Endothelial cell of umbilical vein (primary cell): ENCODE measurements around the gene CDC34. TPM values are rescaled to one million over a fixed set of nuclear protein-coding genes. Genes with fewer than 3 reads are reported as not detected.

Experiments used
- BruUV-seq: library from RNA; stranded (reverse); fragments of 400-500 nt; replicated peaks from 2 replicates; lab custom pipeline; 2021; lab: Mats Ljungman, UMichigan
- CTCF ChIA-PET: fragments of 300-600, 350-600 bp; sonication (Branson Sonifier 250); formaldehyde crosslinking; loops from one replicate; lab custom pipeline; 2021; ENCODE audit warnings: antibody characterized with exemption, inconsistent platforms; lab: Charles Lee
- POLR2A ChIA-PET: fragments of 300-600, 350-600 bp; sonication (Branson Sonifier 250); formaldehyde crosslinking; loops from one replicate; lab custom pipeline; 2021; ENCODE audit warnings: antibody characterized with exemption, inconsistent platforms; lab: Charles Lee
- DNase-seq: peaks from one replicate; pipeline ENCODE4 v3.0.0-alpha.2; 2011; ENCODE audit warnings: low read depth, low spot score
- FAIRE-seq: peaks from 2 replicates; lab custom pipeline; 2011; peaks lifted over from hg19 to GRCh38; lab: Jason Lieb, UNC
- H2AFZ ChIP-seq: 2 replicates; pipeline ENCODE4 v1.6.0; 2012; ENCODE audit warnings: low read depth, low read length, control low read depth, inconsistent platforms
- H3K27ac ChIP-seq: 2 replicates; pipeline ENCODE4 v1.5.1; 2011; ENCODE audit warnings: low read depth, mild to moderate bottlenecking, control low read depth, low read length, moderate library complexity; ENCODE audit not compliant: insufficient read depth
- H3K27me3 ChIP-seq, 2 experiments: 2 replicates each; pipeline versions ENCODE4 v1.6.0 to v1.6.1; 2011; ENCODE audit warnings: low read length in 2 of 2, mixed read lengths in 1 of 2; ENCODE audit not compliant: control insufficient read depth in 2 of 2, insufficient read depth in 2 of 2
- H3K36me3 ChIP-seq, 2 experiments: 2 replicates in 1 of 2; 3 replicates in 1 of 2; pipeline ENCODE4 v1.5.1; 2011; ENCODE audit warnings: low read length in 2 of 2, mild to moderate bottlenecking in 1 of 2, moderate library complexity in 1 of 2; ENCODE audit not compliant: control insufficient read depth in 2 of 2, insufficient read depth in 2 of 2; ENCODE audit errors: extremely low read depth in 1 of 2
- H3K4me1 ChIP-seq: 3 replicates; pipeline ENCODE4 v1.5.1; 2011; ENCODE audit warnings: mild to moderate bottlenecking, low read length; ENCODE audit not compliant: control insufficient read depth, insufficient read depth; ENCODE audit errors: extremely low read depth
- H3K4me2 ChIP-seq: 2 replicates; pipeline ENCODE4 v1.6.1; 2011; ENCODE audit warnings: low read length, control low read depth, mixed read lengths; ENCODE audit not compliant: insufficient read depth
- H3K4me3 ChIP-seq, 3 experiments: fragments of 200-600 bp in 1 of 3; sonication (generic), shearing (Covaris generic) in 1 of 3; replicated peaks in 1 of 3; 2 replicates each; pipeline ENCODE4 v1.5.1; 2011 to 2016; ENCODE audit warnings: control low read depth in 3 of 3, low read length in 3 of 3, mild to moderate bottlenecking in 2 of 3, inconsistent platforms in 1 of 3, low read depth in 1 of 3, moderate library complexity in 1 of 3; ENCODE audit not compliant: insufficient read depth in 1 of 3
- H3K79me2 ChIP-seq: 2 replicates; pipeline ENCODE4 v1.6.0; 2012; ENCODE audit warnings: low read length, inconsistent platforms; ENCODE audit not compliant: control insufficient read depth, insufficient read depth
- H3K9ac ChIP-seq: replicated peaks from 2 replicates; pipeline ENCODE3; 2011; ENCODE audit warnings: low read length, control low read depth; ENCODE audit not compliant: insufficient read depth; ENCODE audit errors: extremely low read depth
- H3K9me1 ChIP-seq: replicated peaks from 3 replicates; pipeline ENCODE4 v1.6.0; 2011; ENCODE audit warnings: mild to moderate bottlenecking, low read length; ENCODE audit not compliant: control insufficient read depth, insufficient read depth; ENCODE audit errors: extremely low read depth
- H3K9me3 ChIP-seq: replicated peaks from 2 replicates; pipeline ENCODE4 v1.5.1; 2012; ENCODE audit warnings: low read length, inconsistent platforms; ENCODE audit not compliant: control insufficient read depth, insufficient read depth
- H4K20me1 ChIP-seq: replicated peaks from 2 replicates; pipeline ENCODE3; 2011; ENCODE audit warnings: mild to moderate bottlenecking, low read length; ENCODE audit not compliant: control insufficient read depth, insufficient read depth; ENCODE audit errors: extremely low read depth
- EZH2 ChIP-seq: IDR thresholded peaks from 2 replicates; pipeline ENCODE4 v1.6.1; 2012; ENCODE audit warnings: borderline replicate concordance, low read depth, mild to moderate bottlenecking, moderate library complexity, low read length, inconsistent platforms; ENCODE audit not compliant: severe bottlenecking
- FOS ChIP-seq: IDR thresholded peaks from 2 replicates; pipeline ENCODE4 v1.6.1; 2011; ENCODE audit warnings: mild to moderate bottlenecking, low read length, moderate library complexity, borderline replicate concordance; ENCODE audit not compliant: insufficient read depth
- GATA2 ChIP-seq: IDR thresholded peaks from 2 replicates; pipeline ENCODE4 v1.7.0; 2011; ENCODE audit warnings: low read depth, mild to moderate bottlenecking, moderate library complexity, mixed read lengths, low read length; ENCODE audit not compliant: insufficient read length, insufficient read depth
- JUN ChIP-seq: IDR thresholded peaks from 2 replicates; pipeline ENCODE4 v1.6.1; 2011; ENCODE audit warnings: borderline replicate concordance, low read depth; ENCODE audit not compliant: insufficient read length, insufficient read depth
- MYC ChIP-seq: IDR thresholded peaks from one replicate; pipeline ENCODE4 v1.6.1; 2011; ENCODE audit warnings: mild to moderate bottlenecking, low read depth, low read length
- POLR2A ChIP-seq: IDR thresholded peaks from 2 replicates; pipeline ENCODE4 v1.6.1; 2012; ENCODE audit warnings: low read depth, mild to moderate bottlenecking, control low read depth, low read length
- POLR2AphosphoS5 ChIP-seq: IDR thresholded peaks from 2 replicates; pipeline ENCODE4 v1.6.1; 2012; ENCODE audit warnings: low read depth, mild to moderate bottlenecking, control low read depth, low read length, moderate library complexity; ENCODE audit not compliant: insufficient read depth
- dilution Hi-C: fragments of 300-500 bp; cut with MboI; formaldehyde crosslinking; loops from one replicate; pipeline ENCODE4 v1.15.0; 2019; ENCODE audit warnings: low sequenced_read_pairs; ENCODE audit not compliant: extremely low pct_ligation_motif_present
- intact Hi-C: fragments of 100-400 bp; cut with micrococcal nuclease; formaldehyde crosslinking; loops from one replicate; pipeline ENCODE4 v1.10.0; 2022
- polyA plus RNA-seq, 4 experiments: library from polyadenylated mRNA; depleted of rRNA in 3 of 4; stranded (reverse) in 3 of 4; unstranded in 1 of 4; fragments of >200 nt; gene quantifications; 2 replicates each; pipeline versions ENCODE4 v1.2.1 to v1.2.3, GENCODE V29; 2011 to 2012; ENCODE audit warnings: missing spikeins in 1 of 4
- total RNA-seq: library from RNA; stranded (reverse); gene quantifications from 2 replicates; pipeline ENCODE4 v1.2.3, GENCODE V29; 2021
- TF ChIP-seq, protein P1 (sequence below), 2 donors: IDR thresholded peaks; 1 replicate in 1 of 2; 2 replicates in 1 of 2; pipeline ENCODE4 v1.5.1; 2011; ENCODE audit warnings: low read length in 2 of 2, mild to moderate bottlenecking in 2 of 2, moderate library complexity in 2 of 2, control low read depth in 1 of 2, inconsistent platforms in 1 of 2, low read depth in 1 of 2; ENCODE audit not compliant: insufficient read depth in 1 of 2; ENCODE audit errors: extremely low read depth in 1 of 2

Gene CDC34
- total and polyA plus RNA-seq, 2 donors (not counting 3 experiments of a cell fraction or from before 2014, with no cell fraction given), result 90.4 to 92.9 TPM

DNA sequence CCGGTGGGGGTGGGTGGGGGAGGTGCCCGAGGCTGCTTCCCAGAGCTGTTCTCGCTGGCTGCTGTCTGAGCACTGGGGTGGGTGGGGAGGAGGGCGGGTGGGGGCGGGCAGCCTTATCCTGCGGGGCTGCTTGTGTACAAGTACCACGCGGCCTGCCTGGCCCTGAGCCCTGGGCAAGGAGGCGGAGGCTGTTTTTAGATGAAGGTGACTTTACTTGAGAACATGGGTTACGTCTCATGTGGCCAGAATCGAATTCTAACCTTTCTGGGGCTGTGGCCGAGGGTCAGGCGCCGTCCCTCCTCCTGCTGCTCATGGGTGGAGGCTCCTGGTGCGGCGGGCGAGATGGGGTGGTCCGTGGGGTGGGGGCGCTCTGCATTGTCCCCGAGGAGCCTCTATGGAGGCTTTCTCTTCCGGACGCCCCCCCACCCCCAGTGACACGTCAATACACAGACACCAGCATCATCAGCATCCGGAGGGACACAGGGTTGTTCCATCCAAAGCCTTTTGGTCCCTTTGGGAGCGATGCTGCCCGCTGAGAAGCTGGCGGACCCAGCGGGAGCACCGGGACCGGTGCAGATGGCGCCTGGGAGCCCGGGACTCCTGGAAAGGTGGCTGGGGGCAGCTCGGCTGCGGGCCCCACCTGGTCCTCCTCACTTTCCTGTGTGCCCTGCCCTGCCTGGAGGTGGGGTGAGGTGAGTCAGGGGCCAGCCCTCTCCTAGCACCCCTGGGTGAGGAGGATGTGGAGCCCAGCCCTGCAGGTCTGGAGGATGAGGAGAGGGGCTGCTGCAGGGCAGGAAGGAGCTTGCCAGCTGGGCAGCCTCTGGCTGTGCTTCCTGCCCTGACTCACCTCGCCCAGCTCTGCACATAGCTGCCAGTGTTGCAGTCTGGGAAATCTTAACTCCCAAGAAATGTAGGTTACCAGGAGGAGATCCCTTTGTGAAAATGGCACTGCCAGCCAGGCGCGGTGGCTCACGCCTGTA, 44.3 kb downstream of the CDC34 start:
- TF ChIP-seq EZH2 (no peak), GATA2 (no peak), JUN (peak; percentile 26), POLR2A (no peak), FOS (peak; percentile 56), POLR2AphosphoS5 (peak; percentile 42), MYC (no peak)
- TF ChIP-seq, protein P1, sequence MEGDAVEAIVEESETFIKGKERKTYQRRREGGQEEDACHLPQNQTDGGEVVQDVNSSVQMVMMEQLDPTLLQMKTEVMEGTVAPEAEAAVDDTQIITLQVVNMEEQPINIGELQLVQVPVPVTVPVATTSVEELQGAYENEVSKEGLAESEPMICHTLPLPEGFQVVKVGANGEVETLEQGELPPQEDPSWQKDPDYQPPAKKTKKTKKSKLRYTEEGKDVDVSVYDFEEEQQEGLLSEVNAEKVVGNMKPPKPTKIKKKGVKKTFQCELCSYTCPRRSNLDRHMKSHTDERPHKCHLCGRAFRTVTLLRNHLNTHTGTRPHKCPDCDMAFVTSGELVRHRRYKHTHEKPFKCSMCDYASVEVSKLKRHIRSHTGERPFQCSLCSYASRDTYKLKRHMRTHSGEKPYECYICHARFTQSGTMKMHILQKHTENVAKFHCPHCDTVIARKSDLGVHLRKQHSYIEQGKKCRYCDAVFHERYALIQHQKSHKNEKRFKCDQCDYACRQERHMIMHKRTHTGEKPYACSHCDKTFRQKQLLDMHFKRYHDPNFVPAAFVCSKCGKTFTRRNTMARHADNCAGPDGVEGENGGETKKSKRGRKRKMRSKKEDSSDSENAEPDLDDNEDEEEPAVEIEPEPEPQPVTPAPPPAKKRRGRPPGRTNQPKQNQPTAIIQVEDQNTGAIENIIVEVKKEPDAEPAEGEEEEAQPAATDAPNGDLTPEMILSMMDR (IDR thresholded peaks at IDR 0.05; ENCODE audit: extremely low read depth in 1 of 2, insufficient read depth in 1 of 2, low read depth in 1 of 2, low read length in 2 of 2), result no peak
- Histone ChIP-seq H3K4me3 (no peak overlapping the region), H3K9me1 (no peaks in the 10 kb centered on the region), H3K27ac (no peak overlapping the region), H3K4me1 (peaks cover 28% of the 10 kb centered on the region), H2AFZ (no peak overlapping the region), H3K9ac (no peak overlapping the region), H4K20me1 (peaks cover 2% of the 10 kb centered on the region), H3K27me3 (no peaks in the 10 kb centered on the region), H3K36me3 (peaks cover 5 to 17% of the 10 kb centered on the region in 2 experiments), H3K79me2 (peaks cover 75% of the 10 kb centered on the region), H3K4me2 (peak overlapping the region; percentile 2), H3K9me3 (no peaks in the 10 kb centered on the region)
- dilution Hi-C loops, result no loop called here
- peak; percentile 93 for FAIRE-seq
- CTCF ChIA-PET, result interaction anchor here (0.5 to 2.6 kb wide), 9 partner anchors 8 to 158 kb away, joined by 3 to 21 read pairs (median 4); partner anchors contain the start of gene RNF126
- no TSS peak for BruUV-seq
- DNase-seq, result peak; percentile 50
- intact Hi-C loops, result no loop called here
- POLR2A ChIA-PET, result interaction anchor here (1.0 kb wide), 1 partner anchor 9 kb away, joined by 4 read pairs; no protein-coding TSS in a partner anchor
